Measurements from ENCODE around the gene PPP1R13B. TPM values are rescaled to one million over a fixed set of nuclear protein-coding genes. Genes with fewer than 3 reads are reported as not detected.
A peak's percentile ranks its signal among the peaks of the same experiment; 100 is the strongest.

The PPP1R13B gene
- total RNA-seq, 1 experiment from 2014 or later: 17.8 TPM

DNA sequence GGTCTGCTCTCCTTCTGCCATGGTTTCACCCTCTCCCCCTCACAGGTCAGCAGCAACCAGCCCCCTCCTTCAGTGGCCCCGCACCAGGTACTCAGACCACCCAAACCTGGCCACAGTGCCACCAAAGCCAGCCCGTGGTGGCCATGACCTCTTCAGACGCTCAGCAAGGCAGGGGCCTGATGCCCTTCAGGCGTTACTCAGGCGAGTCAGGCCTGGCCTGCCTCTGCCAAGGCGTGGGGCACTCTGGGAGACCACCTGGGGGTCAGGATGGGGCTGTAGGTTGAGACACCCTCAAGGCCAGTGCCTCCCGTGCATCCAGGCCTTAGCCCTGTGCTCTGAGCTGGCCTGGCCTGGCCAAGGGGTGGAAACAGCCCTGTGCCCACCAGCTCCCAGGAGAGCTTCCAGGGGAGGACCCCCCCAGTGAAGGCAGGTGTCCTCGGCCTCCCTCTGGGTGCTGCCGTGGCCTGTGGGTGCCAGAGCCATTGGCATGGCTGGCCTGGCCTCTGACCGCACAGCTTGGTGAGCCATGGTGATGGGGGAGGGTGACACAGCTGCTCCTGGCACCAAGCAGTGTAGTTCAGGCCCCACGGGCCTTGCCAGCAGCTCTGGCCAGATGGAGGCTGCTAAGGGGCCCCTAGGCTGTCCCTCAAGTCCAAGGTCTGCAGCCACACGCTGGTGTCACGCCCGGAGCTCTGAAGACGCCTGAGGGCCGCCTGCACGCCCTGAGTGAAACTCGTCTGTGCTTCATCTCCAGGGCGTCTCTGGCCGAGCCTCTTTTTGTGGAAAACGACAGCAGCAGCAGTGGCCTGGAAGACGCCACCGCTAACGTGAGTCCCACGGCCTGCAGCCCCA, 147.2 kb downstream of the PPP1R13B start:
- Histone ChIP-seq H3K9ac (ENCODE audit: low read length) (no peak overlapping the region), H2AFZ (ENCODE audit: low read depth, low read length, poor library complexity, severe bottlenecking) (no peak overlapping the region), H3K4me1 (ENCODE audit: control insufficient read depth in 1 of 2, insufficient read depth in 2 of 2, low read length in 2 of 2) (no peaks in the 10 kb centered on the region), H3K9me3 (ENCODE audit: control insufficient read depth in 1 of 2, insufficient read depth in 1 of 2, low read depth in 1 of 2, low read length in 2 of 2) (no peaks in the 10 kb centered on the region), H3K4me3 (replicated peaks in 1 of 2; ENCODE audit: low read depth in 1 of 2, low read length in 2 of 2) (no peak overlapping the region), H3K27me3 (ENCODE audit: insufficient read depth, low read length) (no peaks in the 10 kb centered on the region), H3K4me2 (ENCODE audit: low read length) (no peak overlapping the region), H3K36me3 (ENCODE audit: control insufficient read depth in 1 of 2, insufficient read depth in 2 of 2, low read length in 2 of 2) (peaks cover 5 to 11% of the 10 kb centered on the region in 2 experiments; a peak in 3 of 4 replicates), H3K9me2 (ENCODE audit: insufficient read depth) (no peaks in the 10 kb centered on the region), H3K27ac (ENCODE audit: low read depth, low read length) (0 out of 2 replicates have a peak overlapping the region, but pooled peaks have one; percentile 10), H4K20me1 (ENCODE audit: insufficient read depth) (no peaks in the 10 kb centered on the region), H3K79me2 (ENCODE audit: insufficient read depth, low read length) (peaks cover 7% of the 10 kb centered on the region; the same call in 1 of the 2 replicates)
- CTCF ChIA-PET: no interaction called here
- TF ChIP-seq ZNF274 (IDR thresholded peaks at IDR 0.05; ENCODE audit: low read depth, low read length): no peak
- DNase-seq (ENCODE audit: low read depth, low spot score): no peak
- no peak for ATAC-seq
- intact Hi-C loops (cut with micrococcal nuclease): no loop called here
- POLR2A ChIA-PET: no interaction called here
- RAD21 ChIA-PET (ENCODE audit: low non-redundant PET in 1 of 2, low total read pairs in 2 of 2, uncharacterized antibody in 2 of 2, unreplicated experiment in 2 of 2): no interaction called here
- BruUV-seq (replicated peaks): no TSS peak

DNA sequence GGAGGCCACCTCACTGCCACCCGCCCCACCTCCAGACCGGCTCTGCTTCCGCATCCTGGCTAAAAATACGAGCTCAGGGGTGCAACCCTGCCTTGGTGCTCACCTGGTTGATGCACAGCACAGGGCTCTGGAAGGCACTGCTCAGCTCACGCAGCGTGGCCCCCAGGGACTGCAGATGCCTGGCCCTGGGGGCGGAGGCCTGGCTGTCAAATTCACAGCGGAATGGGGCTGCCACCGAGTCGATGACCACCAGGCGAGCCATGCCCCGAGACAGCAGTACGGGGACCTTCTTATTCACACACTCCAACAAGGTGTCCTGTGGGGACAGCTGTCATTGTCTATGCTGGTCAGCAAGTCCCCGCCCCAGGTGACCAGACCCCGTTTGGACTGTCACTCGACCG, 148.1 kb downstream of the PPP1R13B start:
- BruUV-seq (replicated peaks): no TSS peak
- Histone ChIP-seq H3K9ac (ENCODE audit: low read length) (no peak overlapping the region), H3K79me2 (ENCODE audit: insufficient read depth, low read length) (peaks cover 7% of the 10 kb centered on the region; the same call in 1 of the 2 replicates), H3K27ac (ENCODE audit: low read depth, low read length) (no peak overlapping the region), H4K20me1 (ENCODE audit: insufficient read depth) (no peaks in the 10 kb centered on the region), H3K9me2 (ENCODE audit: insufficient read depth) (no peaks in the 10 kb centered on the region), H3K36me3 (ENCODE audit: control insufficient read depth in 1 of 2, insufficient read depth in 2 of 2, low read length in 2 of 2) (peaks cover 2 to 5% of the 10 kb centered on the region in 2 experiments; a peak in 3 of 4 replicates), H3K4me2 (ENCODE audit: low read length) (no peak overlapping the region), H3K4me1 (ENCODE audit: control insufficient read depth in 1 of 2, insufficient read depth in 2 of 2, low read length in 2 of 2) (no peaks in the 10 kb centered on the region), H3K4me3 (replicated peaks in 1 of 2; ENCODE audit: low read depth in 1 of 2, low read length in 2 of 2) (no peak overlapping the region), H3K9me3 (ENCODE audit: control insufficient read depth in 1 of 2, insufficient read depth in 1 of 2, low read depth in 1 of 2, low read length in 2 of 2) (no peaks in the 10 kb centered on the region), H2AFZ (ENCODE audit: low read depth, low read length, poor library complexity, severe bottlenecking) (no peak overlapping the region), H3K27me3 (ENCODE audit: insufficient read depth, low read length) (no peaks in the 10 kb centered on the region)
- DNase-seq (ENCODE audit: low read depth, low spot score) (no peak), ATAC-seq (no peak; the same call in 1 of the 2 replicates)
- POLR2A ChIA-PET: no interaction called here
- intact Hi-C loops (cut with micrococcal nuclease): no loop called here
- CTCF ChIA-PET: no interaction called here
- RAD21 ChIA-PET (ENCODE audit: low non-redundant PET in 1 of 2, low total read pairs in 2 of 2, uncharacterized antibody in 2 of 2, unreplicated experiment in 2 of 2): no interaction called here
- TF ChIP-seq ZNF274 (IDR thresholded peaks at IDR 0.05; ENCODE audit: low read depth, low read length): no peak
- TF ChIP-seq, protein P1, sequence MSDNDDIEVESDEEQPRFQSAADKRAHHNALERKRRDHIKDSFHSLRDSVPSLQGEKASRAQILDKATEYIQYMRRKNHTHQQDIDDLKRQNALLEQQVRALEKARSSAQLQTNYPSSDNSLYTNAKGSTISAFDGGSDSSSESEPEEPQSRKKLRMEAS (IDR thresholded peaks at IDR 0.05): no peak
